COLO829 (cell line): ENCODE measurements around the gene GLIS2.

ENCODE experiments used
- DNase-seq: peaks from one replicate; pipeline ENCODE4 v3.0.0; 2012; ENCODE audit warnings: low spot score

GLIS2 gene

GRCh38 chr16:4352843-4353242, 37.0 kb downstream of the GLIS2 start:
- no peak for DNase-seq

GRCh38 chr16:4353675-4354074, 37.8 kb downstream of the GLIS2 start:
- no peak for DNase-seq

GRCh38 chr16:4354512-4355409, 38.9 kb downstream of the GLIS2 start:
- DNase-seq, result no peak

GRCh38 chr16:4356820-4357219, 41.0 kb downstream of the GLIS2 start:
- no peak for DNase-seq

- DNase-seq, result no peak
These were observed 42.4 kb downstream of the GLIS2 start for GRCh38 chr16:4358236-4358635.

GRCh38 chr16:4358831-4359561, 43.1 kb downstream of the GLIS2 start:
- DNase-seq, result no peak

GRCh38 chr16:4359914-4360313, 44.0 kb downstream of the GLIS2 start:
- DNase-seq, result no peak

- DNase-seq, result no peak
These were observed 44.7 kb downstream of the GLIS2 start for GRCh38 chr16:4360538-4361021.

GRCh38 chr16:4361033-4361943, 45.4 kb downstream of the GLIS2 start:
- DNase-seq, result no peak

GRCh38 chr16:4361944-4362311, 46.1 kb downstream of the GLIS2 start:
- no peak for DNase-seq

- DNase-seq, result no peak
These were observed 46.7 kb downstream of the GLIS2 start for GRCh38 chr16:4362476-4363135.

- DNase-seq, result no peak
These were observed 48.5 kb downstream of the GLIS2 start for GRCh38 chr16:4364196-4365013.

- no peak for DNase-seq
These were observed 49.1 kb downstream of the GLIS2 start for GRCh38 chr16:4365014-4365406.

- DNase-seq, result no peak
These were observed 49.7 kb downstream of the GLIS2 start for GRCh38 chr16:4365615-4366014.

- DNase-seq, result no peak
These were observed 50.1 kb downstream of the GLIS2 start for GRCh38 chr16:4366016-4366415.

GRCh38 chr16:4367393-4367856, 51.6 kb downstream of the GLIS2 start:
- DNase-seq, result no peak

GRCh38 chr16:4369007-4369733, 53.3 kb downstream of the GLIS2 start:
- DNase-seq, result no peak

GRCh38 chr16:4370151-4370550, 54.3 kb downstream of the GLIS2 start:
- no peak for DNase-seq

GRCh38 chr16:4370570-4371356, 54.9 kb downstream of the GLIS2 start:
- DNase-seq, result no peak
